Measurements from ENCODE around the gene UPB1.

GRCh38 chr22:24514241-24515026 is 19.3 kb downstream of the UPB1 start:
- no peak for TF ChIP-seq CTCF (IDR thresholded peaks at IDR 0.05)
- TF ChIP-seq POLR2A (IDR thresholded peaks at IDR 0.05), result no peak
- no peak for TF ChIP-seq EP300 (IDR thresholded peaks at IDR 0.05)
